Upper lobe of left lung (tissue), 4 donors: ENCODE measurements around the gene SPINK6.
A peak's percentile ranks its signal among the peaks of the same experiment; 100 is the strongest.

Experiments used
- EP300 ChIP-seq, 4 donors: sonication (generic); formaldehyde crosslinking; IDR thresholded peaks; one replicate each; pipeline ENCODE4 v1.5.1; 2017; ENCODE audit warnings: antibody characterized with exemption in 4 of 4, control low read depth in 2 of 4
- POLR2A ChIP-seq, 4 donors: fragments of 450-650 bp; IDR thresholded peaks; one replicate each; pipeline ENCODE4 v1.5.1; 2016 to 2017; ENCODE audit warnings: antibody characterized with exemption in 4 of 4, mild to moderate bottlenecking in 2 of 4
- POLR2AphosphoS5 ChIP-seq, 2 donors: sonication (generic); formaldehyde crosslinking; IDR thresholded peaks; one replicate each; pipeline ENCODE4 v1.5.1; 2017; ENCODE audit warnings: antibody characterized with exemption in 2 of 2
- TF ChIP-seq, protein P1 (sequence below), 6 experiments: fragments of 450-650 bp in 4 of 6; fragments of 200-600 bp in 2 of 6; sonication (generic) in 2 of 6; IDR thresholded peaks; one replicate each; pipeline ENCODE4 v1.5.1; 2016 to 2019; ENCODE audit warnings: antibody characterized with exemption in 6 of 6

- TF ChIP-seq POLR2A (IDR thresholded peaks at IDR 0.05) = no peak
- TF ChIP-seq, protein P1, sequence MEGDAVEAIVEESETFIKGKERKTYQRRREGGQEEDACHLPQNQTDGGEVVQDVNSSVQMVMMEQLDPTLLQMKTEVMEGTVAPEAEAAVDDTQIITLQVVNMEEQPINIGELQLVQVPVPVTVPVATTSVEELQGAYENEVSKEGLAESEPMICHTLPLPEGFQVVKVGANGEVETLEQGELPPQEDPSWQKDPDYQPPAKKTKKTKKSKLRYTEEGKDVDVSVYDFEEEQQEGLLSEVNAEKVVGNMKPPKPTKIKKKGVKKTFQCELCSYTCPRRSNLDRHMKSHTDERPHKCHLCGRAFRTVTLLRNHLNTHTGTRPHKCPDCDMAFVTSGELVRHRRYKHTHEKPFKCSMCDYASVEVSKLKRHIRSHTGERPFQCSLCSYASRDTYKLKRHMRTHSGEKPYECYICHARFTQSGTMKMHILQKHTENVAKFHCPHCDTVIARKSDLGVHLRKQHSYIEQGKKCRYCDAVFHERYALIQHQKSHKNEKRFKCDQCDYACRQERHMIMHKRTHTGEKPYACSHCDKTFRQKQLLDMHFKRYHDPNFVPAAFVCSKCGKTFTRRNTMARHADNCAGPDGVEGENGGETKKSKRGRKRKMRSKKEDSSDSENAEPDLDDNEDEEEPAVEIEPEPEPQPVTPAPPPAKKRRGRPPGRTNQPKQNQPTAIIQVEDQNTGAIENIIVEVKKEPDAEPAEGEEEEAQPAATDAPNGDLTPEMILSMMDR (IDR thresholded peaks at IDR 0.05) = peak; percentile 33 to 75 (median 56)
- no peak for TF ChIP-seq POLR2AphosphoS5 (IDR thresholded peaks at IDR 0.05)
- no peak for TF ChIP-seq EP300 (IDR thresholded peaks at IDR 0.05)
These were observed 23.5 kb upstream of the SPINK6 start for GRCh38 chr5:148179234-148179824.
